HepG2 (cell line): ENCODE results near the gene PIWIL4. TPM values are rescaled to one million over a fixed set of nuclear protein-coding genes. Genes with fewer than 3 reads are reported as not detected.

Source experiments
- CBX2 ChIP-seq, 2 experiments: fragments of 200-600 bp in 1 of 2; sonication (generic); formaldehyde crosslinking in 1 of 2; IDR thresholded peaks; 2 replicates each; pipeline versions ENCODE4 v1.7.0 to v1.8.1; 2018 to 2022; ENCODE audit warnings: low read depth in 2 of 2, low read length in 1 of 2, mild to moderate bottlenecking in 1 of 2, missing genetic modification reagents in 1 of 2
- LCORL ChIP-seq, 2 experiments: fragments of 450-650 bp in 1 of 2; sonication (generic) in 1 of 2; formaldehyde crosslinking in 1 of 2; IDR thresholded peaks; 2 replicates each; pipeline versions ENCODE4 v1.5.0 to v1.6.1; 2017 to 2020; ENCODE audit warnings: antibody characterized with exemption in 1 of 2, missing genetic modification reagents in 1 of 2
- MED1 ChIP-seq: sonication (generic); formaldehyde crosslinking; IDR thresholded peaks from 2 replicates; pipeline ENCODE4 v1.4.0; 2020; ENCODE audit warnings: missing genetic modification reagents
- PPARG ChIP-seq: conservative IDR thresholded peaks from 2 replicates; pipeline ENCODE4 v1.6.1; 2016; ENCODE audit warnings: missing biosample characterization, missing genetic modification reagents
- SOX6 ChIP-seq, 2 experiments: fragments of 450-650 bp in 1 of 2; sonication (generic) in 1 of 2; formaldehyde crosslinking in 1 of 2; IDR thresholded peaks; 2 replicates each; pipeline versions ENCODE4 v1.4.0 to v1.6.1; 2017 to 2020; ENCODE audit warnings: antibody characterized with exemption in 1 of 2, mild to moderate bottlenecking in 1 of 2, missing genetic modification reagents in 1 of 2
- SPEN ChIP-seq: sonication (generic); formaldehyde crosslinking; IDR thresholded peaks from 2 replicates; pipeline ENCODE4 v1.5.1; 2020; ENCODE audit warnings: low read depth, mild to moderate bottlenecking, missing genetic modification reagents
- polyA plus RNA-seq, 8 experiments: library from polyadenylated mRNA; depleted of rRNA in 3 of 8; stranded (reverse) in 7 of 8; unstranded in 1 of 8; fragments of >200 nt; fragmentation: Illumina TruSeq in 4 of 8; extraction: Trizol in 4 of 8; gene quantifications; 2 replicates each; pipeline versions ENCODE4 v1.2.1 to v1.2.3, GENCODE V29; 2011 to 2016; ENCODE audit warnings: low read depth in 4 of 8, missing spikeins in 1 of 8, mixed read lengths in 1 of 8; ENCODE audit not compliant: insufficient read depth in 1 of 8
- total RNA-seq, 5 experiments: library from RNA; depleted of rRNA; stranded (reverse); fragments of >200 nt; fragmentation: Illumina TruSeq; extraction: Trizol; gene quantifications; 2 replicates each; pipeline ENCODE4 v1.2.3, GENCODE V29; 2016; ENCODE audit warnings: low read depth in 1 of 5
- TF ChIP-seq, protein P1 (sequence below): sonication (generic); formaldehyde crosslinking; IDR thresholded peaks from 2 replicates; pipeline ENCODE4 v1.4.0; 2020; ENCODE audit warnings: missing genetic modification reagents, borderline replicate concordance
- TF ChIP-seq, protein P2 (sequence below): sonication (generic); formaldehyde crosslinking; IDR thresholded peaks from 2 replicates; pipeline ENCODE4 v1.5.0; 2020; ENCODE audit warnings: mild to moderate bottlenecking, missing genetic modification reagents, borderline replicate concordance
- TF ChIP-seq, protein P3 (sequence below): sonication (generic); formaldehyde crosslinking; IDR thresholded peaks from 2 replicates; pipeline ENCODE4 v1.4.0; 2020; ENCODE audit warnings: mild to moderate bottlenecking, missing genetic modification reagents, borderline replicate concordance
- TF ChIP-seq, protein P4 (sequence below): sonication (generic); formaldehyde crosslinking; IDR thresholded peaks from 2 replicates; pipeline ENCODE4 v1.8.0; 2022; ENCODE audit warnings: mild to moderate bottlenecking, missing genetic modification reagents

The PIWIL4 gene
- total and polyA plus RNA-seq, 2 of the 13 experiments (the other 11 are each of a cell fraction or from before 2014, with no cell fraction given), result 0.08 TPM; not detected in 1

DNA sequence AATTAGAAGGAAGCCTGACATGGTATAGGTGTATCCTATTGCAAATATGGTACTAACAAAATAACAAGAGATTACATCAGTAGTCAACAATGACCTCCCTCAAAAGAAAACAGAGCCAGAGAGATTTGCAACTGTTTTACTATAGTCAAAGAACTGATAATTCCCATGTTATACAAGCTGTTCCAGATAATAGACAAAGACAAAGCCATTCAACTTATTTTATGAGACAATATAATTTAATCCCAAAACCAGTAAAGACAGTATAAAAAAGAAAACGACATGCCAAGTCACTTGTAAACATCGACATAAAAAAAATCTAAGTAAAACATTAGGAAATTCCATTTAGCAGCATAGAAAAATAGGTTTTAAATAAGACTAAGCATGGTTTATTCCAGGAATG, 65.2 kb downstream of the PIWIL4 start (continued):
- TF ChIP-seq, protein P1, sequence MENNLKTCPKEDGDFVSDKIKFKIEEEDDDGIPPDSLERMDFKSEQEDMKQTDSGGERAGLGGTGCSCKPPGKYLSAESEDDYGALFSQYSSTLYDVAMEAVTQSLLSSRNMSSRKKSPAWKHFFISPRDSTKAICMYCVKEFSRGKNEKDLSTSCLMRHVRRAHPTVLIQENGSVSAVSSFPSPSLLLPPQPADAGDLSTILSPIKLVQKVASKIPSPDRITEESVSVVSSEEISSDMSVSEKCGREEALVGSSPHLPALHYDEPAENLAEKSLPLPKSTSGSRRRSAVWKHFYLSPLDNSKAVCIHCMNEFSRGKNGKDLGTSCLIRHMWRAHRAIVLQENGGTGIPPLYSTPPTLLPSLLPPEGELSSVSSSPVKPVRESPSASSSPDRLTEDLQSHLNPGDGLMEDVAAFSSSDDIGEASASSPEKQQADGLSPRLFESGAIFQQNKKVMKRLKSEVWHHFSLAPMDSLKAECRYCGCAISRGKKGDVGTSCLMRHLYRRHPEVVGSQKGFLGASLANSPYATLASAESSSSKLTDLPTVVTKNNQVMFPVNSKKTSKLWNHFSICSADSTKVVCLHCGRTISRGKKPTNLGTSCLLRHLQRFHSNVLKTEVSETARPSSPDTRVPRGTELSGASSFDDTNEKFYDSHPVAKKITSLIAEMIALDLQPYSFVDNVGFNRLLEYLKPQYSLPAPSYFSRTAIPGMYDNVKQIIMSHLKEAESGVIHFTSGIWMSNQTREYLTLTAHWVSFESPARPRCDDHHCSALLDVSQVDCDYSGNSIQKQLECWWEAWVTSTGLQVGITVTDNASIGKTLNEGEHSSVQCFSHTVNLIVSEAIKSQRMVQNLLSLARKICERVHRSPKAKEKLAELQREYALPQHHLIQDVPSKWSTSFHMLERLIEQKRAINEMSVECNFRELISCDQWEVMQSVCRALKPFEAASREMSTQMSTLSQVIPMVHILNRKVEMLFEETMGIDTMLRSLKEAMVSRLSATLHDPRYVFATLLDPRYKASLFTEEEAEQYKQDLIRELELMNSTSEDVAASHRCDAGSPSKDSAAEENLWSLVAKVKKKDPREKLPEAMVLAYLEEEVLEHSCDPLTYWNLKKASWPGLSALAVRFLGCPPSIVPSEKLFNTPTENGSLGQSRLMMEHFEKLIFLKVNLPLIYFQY, result no peak
- TF ChIP-seq CBX2 (IDR thresholded peaks at IDR 0.05; ENCODE audit: low read depth, low read length) (no peak), CBX2 (CRISPR knock-in tag; IDR thresholded peaks at IDR 0.05; ENCODE audit: low read depth) (no peak), LCORL (IDR thresholded peaks at IDR 0.05) (no peak), LCORL (CRISPR knock-in tag; IDR thresholded peaks at IDR 0.05) (no peak), PPARG (no peak), SPEN (no peak), MED1 (no peak), SOX6 (IDR thresholded peaks at IDR 0.05) (no peak), SOX6 (CRISPR knock-in tag; IDR thresholded peaks at IDR 0.05) (no peak)
- TF ChIP-seq, protein P2, sequence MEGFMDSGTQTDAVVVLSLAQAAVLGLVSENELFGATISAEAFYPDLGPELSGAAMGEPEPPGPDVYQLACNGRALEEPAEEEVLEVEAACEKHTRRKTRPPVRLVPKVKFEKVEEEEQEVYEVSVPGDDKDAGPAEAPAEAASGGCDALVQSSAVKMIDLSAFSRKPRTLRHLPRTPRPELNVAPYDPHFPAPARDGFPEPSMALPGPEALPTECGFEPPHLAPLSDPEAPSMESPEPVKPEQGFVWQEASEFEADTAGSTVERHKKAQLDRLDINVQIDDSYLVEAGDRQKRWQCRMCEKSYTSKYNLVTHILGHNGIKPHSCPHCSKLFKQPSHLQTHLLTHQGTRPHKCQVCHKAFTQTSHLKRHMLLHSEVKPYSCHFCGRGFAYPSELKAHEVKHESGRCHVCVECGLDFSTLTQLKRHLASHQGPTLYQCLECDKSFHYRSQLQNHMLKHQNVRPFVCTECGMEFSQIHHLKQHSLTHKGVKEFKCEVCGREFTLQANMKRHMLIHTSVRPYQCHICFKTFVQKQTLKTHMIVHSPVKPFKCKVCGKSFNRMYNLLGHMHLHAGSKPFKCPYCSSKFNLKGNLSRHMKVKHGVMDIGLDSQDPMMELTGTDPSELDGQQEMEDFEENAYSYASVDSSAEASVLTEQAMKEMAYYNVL (CRISPR knock-in tag), result no peak
- TF ChIP-seq, protein P3, sequence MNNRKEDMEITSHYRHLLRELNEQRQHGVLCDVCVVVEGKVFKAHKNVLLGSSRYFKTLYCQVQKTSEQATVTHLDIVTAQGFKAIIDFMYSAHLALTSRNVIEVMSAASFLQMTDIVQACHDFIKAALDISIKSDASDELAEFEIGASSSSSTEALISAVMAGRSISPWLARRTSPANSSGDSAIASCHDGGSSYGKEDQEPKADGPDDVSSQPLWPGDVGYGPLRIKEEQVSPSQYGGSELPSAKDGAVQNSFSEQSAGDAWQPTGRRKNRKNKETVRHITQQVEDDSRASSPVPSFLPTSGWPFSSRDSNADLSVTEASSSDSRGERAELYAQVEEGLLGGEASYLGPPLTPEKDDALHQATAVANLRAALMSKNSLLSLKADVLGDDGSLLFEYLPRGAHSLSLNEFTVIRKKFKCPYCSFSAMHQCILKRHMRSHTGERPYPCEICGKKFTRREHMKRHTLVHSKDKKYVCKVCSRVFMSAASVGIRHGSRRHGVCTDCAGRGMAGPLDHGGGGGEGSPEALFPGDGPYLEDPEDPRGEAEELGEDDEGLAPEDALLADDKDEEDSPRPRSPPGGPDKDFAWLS (CRISPR knock-in tag), result no peak
- TF ChIP-seq, protein P4, sequence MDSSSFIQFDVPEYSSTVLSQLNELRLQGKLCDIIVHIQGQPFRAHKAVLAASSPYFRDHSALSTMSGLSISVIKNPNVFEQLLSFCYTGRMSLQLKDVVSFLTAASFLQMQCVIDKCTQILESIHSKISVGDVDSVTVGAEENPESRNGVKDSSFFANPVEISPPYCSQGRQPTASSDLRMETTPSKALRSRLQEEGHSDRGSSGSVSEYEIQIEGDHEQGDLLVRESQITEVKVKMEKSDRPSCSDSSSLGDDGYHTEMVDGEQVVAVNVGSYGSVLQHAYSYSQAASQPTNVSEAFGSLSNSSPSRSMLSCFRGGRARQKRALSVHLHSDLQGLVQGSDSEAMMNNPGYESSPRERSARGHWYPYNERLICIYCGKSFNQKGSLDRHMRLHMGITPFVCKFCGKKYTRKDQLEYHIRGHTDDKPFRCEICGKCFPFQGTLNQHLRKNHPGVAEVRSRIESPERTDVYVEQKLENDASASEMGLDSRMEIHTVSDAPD, result no peak
